C4-2B (cell line): ENCODE measurements around the gene MYO6.

Source experiments
- ZFX ChIP-seq: fragments of 450-650 bp; IDR thresholded peaks from 2 replicates; pipeline ENCODE4 v1.6.1; 2017
- TF ChIP-seq, protein P1 (sequence below): fragments of 450-650 bp; conservative IDR thresholded peaks from 2 replicates; pipeline ENCODE4 v1.5.1; 2017; ENCODE audit warnings: mild to moderate bottlenecking

DNA sequence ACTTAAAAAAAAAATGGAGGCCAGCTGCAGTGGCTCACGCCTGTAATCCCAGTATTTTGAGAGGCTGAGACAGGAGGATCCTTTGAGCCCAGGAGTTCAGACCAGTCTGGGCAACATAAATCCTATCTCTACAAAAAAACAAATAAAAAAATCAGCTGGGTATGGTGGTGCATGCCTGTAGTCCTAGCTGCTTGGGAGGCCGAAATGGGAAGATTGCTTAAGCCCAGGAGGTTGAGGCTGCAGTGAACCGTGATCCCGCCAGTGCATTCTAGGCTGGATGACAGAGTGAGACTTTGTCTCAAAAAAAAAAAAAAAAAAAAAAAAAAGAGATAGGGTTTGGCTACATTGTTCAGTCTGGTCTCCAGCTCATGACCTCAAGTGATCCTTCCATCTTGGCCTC lies 29.7 kb downstream of the MYO6 start:
- TF ChIP-seq, protein P1, sequence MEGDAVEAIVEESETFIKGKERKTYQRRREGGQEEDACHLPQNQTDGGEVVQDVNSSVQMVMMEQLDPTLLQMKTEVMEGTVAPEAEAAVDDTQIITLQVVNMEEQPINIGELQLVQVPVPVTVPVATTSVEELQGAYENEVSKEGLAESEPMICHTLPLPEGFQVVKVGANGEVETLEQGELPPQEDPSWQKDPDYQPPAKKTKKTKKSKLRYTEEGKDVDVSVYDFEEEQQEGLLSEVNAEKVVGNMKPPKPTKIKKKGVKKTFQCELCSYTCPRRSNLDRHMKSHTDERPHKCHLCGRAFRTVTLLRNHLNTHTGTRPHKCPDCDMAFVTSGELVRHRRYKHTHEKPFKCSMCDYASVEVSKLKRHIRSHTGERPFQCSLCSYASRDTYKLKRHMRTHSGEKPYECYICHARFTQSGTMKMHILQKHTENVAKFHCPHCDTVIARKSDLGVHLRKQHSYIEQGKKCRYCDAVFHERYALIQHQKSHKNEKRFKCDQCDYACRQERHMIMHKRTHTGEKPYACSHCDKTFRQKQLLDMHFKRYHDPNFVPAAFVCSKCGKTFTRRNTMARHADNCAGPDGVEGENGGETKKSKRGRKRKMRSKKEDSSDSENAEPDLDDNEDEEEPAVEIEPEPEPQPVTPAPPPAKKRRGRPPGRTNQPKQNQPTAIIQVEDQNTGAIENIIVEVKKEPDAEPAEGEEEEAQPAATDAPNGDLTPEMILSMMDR: no peak
- TF ChIP-seq ZFX: no peak
